Stimulated activated CD8-positive, alpha-beta memory T cell treated with anti-CD3 and anti-CD28 coated beads, Interleukin-15, amount 100 ng/mL, for 4 hours (primary cell): ENCODE results near the gene RGMA.
A peak's percentile ranks its signal among the peaks of the same experiment; 100 is the strongest.
"Not testable (repeated sequence)": the region's sequence is repeated elsewhere in the genome, so short reads cannot be mapped to it uniquely, and the experiment has no call there.

Experiments
- DNase-seq, 2 donors: peaks; one replicate each; pipeline ENCODE4 v3.0.0-alpha.2; 2020; ENCODE audit warnings: low read depth in 2 of 2

Gene RGMA

GRCh38 chr15:93034512-93034911 is 54.5 kb downstream of the RGMA start:
- DNase-seq = no peak

GRCh38 chr15:93033434-93034045 is 55.5 kb downstream of the RGMA start:
- no peak for DNase-seq

GRCh38 chr15:93032515-93033206 is 56.4 kb downstream of the RGMA start:
- not testable (repeated sequence) for DNase-seq

GRCh38 chr15:93031557-93032384 is 57.2 kb downstream of the RGMA start:
- DNase-seq = not testable (repeated sequence)

GRCh38 chr15:93031103-93031464 is 57.9 kb downstream of the RGMA start:
- no peak for DNase-seq

GRCh38 chr15:93030430-93031102 is 58.4 kb downstream of the RGMA start:
- DNase-seq = peak; percentile 25 to 29

- DNase-seq = no peak
Observed at GRCh38 chr15:93029836-93030429, 59.1 kb downstream of the RGMA start.

- DNase-seq = no peak
Observed at GRCh38 chr15:93029214-93029835, 59.7 kb downstream of the RGMA start.

- no peak for DNase-seq
Observed at GRCh38 chr15:93028632-93029213, 60.3 kb downstream of the RGMA start.

GRCh38 chr15:93028111-93028631 is 60.8 kb downstream of the RGMA start:
- no peak for DNase-seq

GRCh38 chr15:93027413-93027812 is 61.6 kb downstream of the RGMA start:
- no peak for DNase-seq

GRCh38 chr15:93026380-93026817 is 62.6 kb downstream of the RGMA start:
- DNase-seq = no peak

GRCh38 chr15:93025625-93025982 is 63.4 kb downstream of the RGMA start:
- DNase-seq = no peak

- no peak for DNase-seq
Observed at GRCh38 chr15:93024716-93025624, 64.0 kb downstream of the RGMA start.

GRCh38 chr15:93024293-93024692 is 64.7 kb downstream of the RGMA start:
- DNase-seq = no peak

GRCh38 chr15:93020976-93021772 is 67.8 kb downstream of the RGMA start:
- no peak for DNase-seq

GRCh38 chr15:93019971-93020370 is 69.0 kb downstream of the RGMA start:
- no peak for DNase-seq

GRCh38 chr15:93019090-93019489 is 69.9 kb downstream of the RGMA start:
- no peak for DNase-seq

- no peak for DNase-seq
Observed at GRCh38 chr15:93018574-93018973, 70.4 kb downstream of the RGMA start.
